Upper lobe of left lung (tissue), 4 donors: Measurements from ENCODE around the gene COL23A1.

Experiments used
- EP300 ChIP-seq, 4 donors: sonication (generic); formaldehyde crosslinking; IDR thresholded peaks; one replicate each; pipeline ENCODE4 v1.5.1; 2017; ENCODE audit warnings: antibody characterized with exemption in 4 of 4, control low read depth in 2 of 4
- POLR2A ChIP-seq, 4 donors: fragments of 450-650 bp; IDR thresholded peaks; one replicate each; pipeline ENCODE4 v1.5.1; 2016 to 2017; ENCODE audit warnings: antibody characterized with exemption in 4 of 4, mild to moderate bottlenecking in 2 of 4
- POLR2AphosphoS5 ChIP-seq, 2 donors: sonication (generic); formaldehyde crosslinking; IDR thresholded peaks; one replicate each; pipeline ENCODE4 v1.5.1; 2017; ENCODE audit warnings: antibody characterized with exemption in 2 of 2
- TF ChIP-seq, protein P1 (sequence below), 6 experiments: fragments of 450-650 bp in 4 of 6; fragments of 200-600 bp in 2 of 6; sonication (generic) in 2 of 6; IDR thresholded peaks; one replicate each; pipeline ENCODE4 v1.5.1; 2016 to 2019; ENCODE audit warnings: antibody characterized with exemption in 6 of 6

DNA sequence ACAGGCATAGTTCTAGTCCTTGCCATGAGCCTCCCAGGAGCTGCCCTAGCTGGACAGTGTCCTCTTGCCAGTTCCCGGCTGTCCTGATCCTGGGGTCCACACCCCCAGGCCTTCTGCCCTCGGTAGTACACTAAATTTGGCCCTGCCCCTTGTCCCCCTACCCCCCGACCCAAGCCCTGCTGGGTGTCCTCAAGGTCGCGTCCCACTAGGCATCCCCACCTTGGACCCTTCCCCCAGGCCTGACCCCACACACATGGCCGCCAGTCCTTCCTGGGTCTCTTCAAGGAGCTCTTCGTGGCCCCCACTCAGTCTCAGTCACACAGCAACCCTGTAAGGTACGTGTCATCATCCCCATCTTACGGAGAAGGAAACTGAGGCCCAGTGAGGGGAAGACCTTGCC is 317.6 kb downstream of the COL23A1 start:
- TF ChIP-seq, protein P1, sequence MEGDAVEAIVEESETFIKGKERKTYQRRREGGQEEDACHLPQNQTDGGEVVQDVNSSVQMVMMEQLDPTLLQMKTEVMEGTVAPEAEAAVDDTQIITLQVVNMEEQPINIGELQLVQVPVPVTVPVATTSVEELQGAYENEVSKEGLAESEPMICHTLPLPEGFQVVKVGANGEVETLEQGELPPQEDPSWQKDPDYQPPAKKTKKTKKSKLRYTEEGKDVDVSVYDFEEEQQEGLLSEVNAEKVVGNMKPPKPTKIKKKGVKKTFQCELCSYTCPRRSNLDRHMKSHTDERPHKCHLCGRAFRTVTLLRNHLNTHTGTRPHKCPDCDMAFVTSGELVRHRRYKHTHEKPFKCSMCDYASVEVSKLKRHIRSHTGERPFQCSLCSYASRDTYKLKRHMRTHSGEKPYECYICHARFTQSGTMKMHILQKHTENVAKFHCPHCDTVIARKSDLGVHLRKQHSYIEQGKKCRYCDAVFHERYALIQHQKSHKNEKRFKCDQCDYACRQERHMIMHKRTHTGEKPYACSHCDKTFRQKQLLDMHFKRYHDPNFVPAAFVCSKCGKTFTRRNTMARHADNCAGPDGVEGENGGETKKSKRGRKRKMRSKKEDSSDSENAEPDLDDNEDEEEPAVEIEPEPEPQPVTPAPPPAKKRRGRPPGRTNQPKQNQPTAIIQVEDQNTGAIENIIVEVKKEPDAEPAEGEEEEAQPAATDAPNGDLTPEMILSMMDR (IDR thresholded peaks at IDR 0.05), result no peak
- no peak for TF ChIP-seq EP300 (IDR thresholded peaks at IDR 0.05)
- no peak for TF ChIP-seq POLR2A (IDR thresholded peaks at IDR 0.05)
- TF ChIP-seq POLR2AphosphoS5 (IDR thresholded peaks at IDR 0.05), result no peak
